Measurements from ENCODE around the gene GHR.

Gene GHR

GRCh38 chr5:42467572-42467971 is 44.3 kb downstream of the GHR start:
- no peak for DNase-seq

GRCh38 chr5:42467981-42468524 is 44.8 kb downstream of the GHR start:
- no peak for DNase-seq

GRCh38 chr5:42483472-42484154 is 60.4 kb downstream of the GHR start:
- DNase-seq = no peak

- no peak for DNase-seq
Measured at GRCh38 chr5:42487077-42487476, 63.8 kb downstream of the GHR start.

GRCh38 chr5:42487821-42488220 is 64.6 kb downstream of the GHR start:
- DNase-seq = no peak

GRCh38 chr5:42490831-42491230 is 67.6 kb downstream of the GHR start:
- no peak for DNase-seq

GRCh38 chr5:42491699-42492098 is 68.5 kb downstream of the GHR start:
- DNase-seq = no peak

- DNase-seq = no peak
Measured at GRCh38 chr5:42492974-42493373, 69.7 kb downstream of the GHR start.

- no peak for DNase-seq
Measured at GRCh38 chr5:42494414-42494813, 71.2 kb downstream of the GHR start.

- no peak for DNase-seq
Measured at GRCh38 chr5:42495914-42496313, 72.7 kb downstream of the GHR start.

- DNase-seq = no peak
Measured at GRCh38 chr5:42496397-42497156, 73.3 kb downstream of the GHR start.

- DNase-seq = no peak
Measured at GRCh38 chr5:42498000-42498399, 74.8 kb downstream of the GHR start.

GRCh38 chr5:42499016-42499415 is 75.8 kb downstream of the GHR start:
- DNase-seq = no peak

GRCh38 chr5:42500003-42500599 is 76.9 kb downstream of the GHR start:
- DNase-seq = no peak

GRCh38 chr5:42502613-42503470 is 79.6 kb downstream of the GHR start:
- DNase-seq = no peak

GRCh38 chr5:42506662-42507061 is 83.4 kb downstream of the GHR start:
- DNase-seq = no peak

- DNase-seq = no peak
Measured at GRCh38 chr5:42507451-42508097, 84.3 kb downstream of the GHR start.

GRCh38 chr5:42513246-42513645 is 90.0 kb downstream of the GHR start:
- no peak for DNase-seq

GRCh38 chr5:42514754-42515153 is 91.5 kb downstream of the GHR start:
- no peak for DNase-seq

- no peak for DNase-seq
Measured at GRCh38 chr5:42515504-42515903, 92.3 kb downstream of the GHR start.

GRCh38 chr5:42516282-42517042 is 93.2 kb downstream of the GHR start:
- DNase-seq = no peak

- no peak for DNase-seq
Measured at GRCh38 chr5:42517164-42517563, 93.9 kb downstream of the GHR start.
